HG02678 (cell line): ENCODE results near the gene STAT5A.
"Not testable (repeated sequence)": the region's sequence is repeated elsewhere in the genome, so short reads cannot be mapped to it uniquely, and the experiment has no call there.

Experiments used
- ATAC-seq: cut with Tn5 transposase; IDR thresholded peaks from one replicate; pipeline ENCODE4 v1.9.1; 2021; ENCODE audit warnings: mild to moderate bottlenecking, moderate library complexity; ENCODE audit not compliant: unreplicated experiment

Gene STAT5A

DNA sequence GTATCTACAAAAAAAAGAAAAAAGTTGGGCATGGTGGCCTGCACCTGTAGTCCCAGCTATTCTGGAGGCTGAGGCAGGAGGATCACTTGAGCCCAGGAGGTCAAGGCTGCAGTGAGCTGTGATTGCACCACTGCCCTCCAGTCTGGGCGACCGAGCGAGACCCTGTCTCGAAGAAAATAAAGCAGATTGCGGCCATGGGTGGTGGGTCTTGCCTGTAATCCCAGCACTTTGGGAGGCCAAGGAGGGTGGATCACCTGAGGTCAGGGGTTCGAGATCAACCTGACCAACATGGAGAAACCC lies 16.7 kb downstream of the STAT5A start:
- ATAC-seq = not testable (repeated sequence)

DNA sequence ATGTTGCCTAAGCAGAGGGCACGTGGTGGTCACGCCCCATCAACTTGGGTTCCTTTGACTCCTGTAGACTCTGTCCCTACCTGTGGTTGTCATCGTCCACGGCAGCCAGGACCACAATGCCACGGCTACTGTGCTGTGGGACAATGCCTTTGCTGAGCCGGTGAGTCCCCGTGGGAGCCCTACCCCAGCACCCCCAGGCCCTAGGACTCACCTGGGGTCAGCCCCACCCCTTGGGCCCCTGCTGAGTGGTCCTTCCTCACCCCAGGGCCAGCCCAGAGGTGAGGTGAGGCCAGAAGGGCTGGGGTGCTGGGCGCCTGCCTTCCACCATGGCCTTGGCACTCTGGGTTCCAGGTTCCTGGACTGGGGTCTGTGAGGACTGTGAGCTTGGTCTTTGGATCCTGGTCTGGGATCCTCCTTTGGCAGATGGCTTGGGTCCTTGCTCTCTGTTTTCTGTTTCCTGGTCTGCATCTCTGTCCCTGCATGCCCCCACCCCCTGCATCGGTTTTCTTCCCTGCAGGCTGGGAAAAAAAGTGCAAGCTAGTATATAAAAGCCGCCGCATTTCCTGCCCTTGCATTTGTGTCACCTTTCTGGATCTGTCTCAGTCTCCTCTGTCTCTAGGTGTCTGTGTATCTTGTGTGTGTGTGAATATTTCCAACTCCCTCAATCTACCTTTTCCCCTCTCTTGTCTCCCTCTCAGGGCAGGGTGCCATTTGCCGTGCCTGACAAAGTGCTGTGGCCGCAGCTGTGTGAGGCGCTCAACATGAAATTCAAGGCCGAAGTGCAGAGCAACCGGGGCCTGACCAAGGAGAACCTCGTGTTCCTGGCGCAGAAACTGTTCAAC lies 17.5 kb downstream of the STAT5A start:
- no peak for ATAC-seq

DNA sequence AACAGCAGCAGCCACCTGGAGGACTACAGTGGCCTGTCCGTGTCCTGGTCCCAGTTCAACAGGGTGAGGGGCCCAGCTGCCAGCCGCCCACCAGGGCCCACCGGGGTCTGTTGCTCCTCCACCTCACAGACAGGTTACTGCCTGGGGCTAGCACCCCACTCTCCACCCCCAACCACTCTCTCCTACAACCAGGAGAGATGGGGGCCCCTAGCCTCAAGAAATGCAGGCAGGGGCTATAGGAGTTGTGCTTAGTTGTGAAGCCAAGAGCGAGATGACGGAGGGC lies 18.0 kb downstream of the STAT5A start:
- ATAC-seq = no peak

DNA sequence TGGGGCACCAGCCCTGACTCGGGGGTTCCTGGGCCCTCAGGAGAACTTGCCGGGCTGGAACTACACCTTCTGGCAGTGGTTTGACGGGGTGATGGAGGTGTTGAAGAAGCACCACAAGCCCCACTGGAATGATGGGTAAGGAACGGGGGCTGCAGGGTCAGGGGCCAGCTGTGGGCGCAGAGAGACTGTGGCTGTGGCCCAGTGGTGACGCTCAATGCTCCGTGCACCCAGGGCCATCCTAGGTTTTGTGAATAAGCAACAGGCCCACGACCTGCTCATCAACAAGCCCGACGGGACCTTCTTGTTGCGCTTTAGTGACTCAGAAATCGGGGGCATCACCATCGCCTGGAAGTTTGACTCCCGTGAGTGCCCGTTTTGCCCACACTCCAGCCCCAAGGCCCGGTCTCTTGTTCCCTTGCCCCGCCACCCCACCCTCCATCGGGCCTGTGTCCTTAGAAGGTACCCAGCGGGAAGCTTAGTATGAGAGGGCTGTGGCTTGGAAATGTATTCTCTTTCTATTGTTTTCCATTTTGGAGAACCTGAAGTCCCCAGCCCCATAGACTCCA lies 19.1 kb downstream of the STAT5A start:
- ATAC-seq = no peak

DNA sequence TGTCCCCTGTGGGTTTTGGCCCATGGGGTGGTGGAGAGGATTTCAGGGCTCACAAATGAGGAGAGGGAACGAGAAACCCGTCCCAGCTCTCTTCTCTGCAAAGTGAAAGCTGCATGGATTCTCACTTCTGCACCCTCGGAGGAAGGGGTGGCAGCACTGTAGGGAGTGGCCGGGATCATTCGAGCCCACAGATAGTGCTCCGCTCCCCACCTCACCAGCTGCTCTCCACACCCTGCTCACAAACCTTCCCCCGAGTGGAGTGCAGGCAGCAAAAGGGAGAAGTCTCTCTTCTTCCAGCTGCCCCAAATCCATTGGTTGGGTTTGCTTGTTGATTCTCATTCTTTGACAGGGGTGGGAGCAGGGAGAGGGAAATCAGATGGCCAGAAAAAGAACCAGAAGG lies 20.1 kb downstream of the STAT5A start:
- ATAC-seq = no peak

DNA sequence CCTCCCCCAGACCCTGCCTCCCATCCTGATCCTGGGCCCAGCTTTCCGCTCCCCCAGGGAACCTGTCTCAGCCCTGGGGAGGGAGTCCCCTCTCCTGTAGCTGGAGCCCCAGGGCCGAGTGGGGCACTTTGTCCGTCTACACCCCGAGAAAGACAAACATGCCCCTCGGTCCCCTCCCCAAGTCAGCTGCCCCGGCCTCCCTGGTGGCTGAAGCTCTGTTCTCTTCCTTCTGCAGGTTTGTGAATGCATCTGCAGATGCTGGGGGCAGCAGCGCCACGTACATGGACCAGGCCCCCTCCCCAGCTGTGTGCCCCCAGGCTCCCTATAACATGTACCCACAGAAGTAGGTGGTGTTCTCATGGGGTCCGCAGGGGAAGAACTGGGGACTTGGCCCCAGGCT lies 20.8 kb downstream of the STAT5A start:
- no peak for ATAC-seq

DNA sequence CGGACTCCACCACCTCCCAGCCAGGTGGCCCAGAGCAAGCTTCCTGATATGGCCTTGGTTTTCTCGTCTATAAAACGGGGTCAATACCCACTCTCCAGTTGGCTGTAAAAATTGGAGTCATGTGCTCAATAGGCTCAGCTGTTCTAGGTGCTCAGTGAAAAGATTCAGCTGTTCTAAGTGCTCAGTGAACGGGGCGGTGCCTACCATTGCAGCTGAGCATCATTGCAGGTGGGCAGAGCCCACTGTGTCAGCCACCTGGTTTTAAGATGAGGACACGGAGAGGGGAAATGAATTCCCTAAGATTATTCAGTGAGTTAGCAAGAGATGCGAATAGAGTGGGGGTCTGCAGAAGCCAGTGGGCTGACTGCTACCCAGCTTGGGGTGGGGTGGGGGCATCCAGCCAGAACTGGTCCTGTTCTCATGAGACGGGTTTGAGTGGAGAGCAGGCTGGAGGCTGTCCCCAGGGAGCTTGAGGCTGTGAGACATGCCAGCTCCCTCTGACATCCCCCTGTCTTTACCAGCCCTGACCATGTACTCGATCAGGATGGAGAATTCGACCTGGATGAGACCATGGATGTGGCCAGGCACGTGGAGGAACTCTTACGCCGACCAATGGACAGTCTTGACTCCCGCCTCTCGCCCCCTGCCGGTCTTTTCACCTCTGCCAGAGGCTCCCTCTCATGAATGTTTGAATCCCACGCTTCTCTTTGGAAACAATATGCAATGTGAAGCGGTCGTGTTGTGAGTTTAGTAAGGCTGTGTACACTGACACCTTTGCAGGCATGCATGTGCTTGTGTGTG lies 21.9 kb downstream of the STAT5A start:
- ATAC-seq = no peak

DNA sequence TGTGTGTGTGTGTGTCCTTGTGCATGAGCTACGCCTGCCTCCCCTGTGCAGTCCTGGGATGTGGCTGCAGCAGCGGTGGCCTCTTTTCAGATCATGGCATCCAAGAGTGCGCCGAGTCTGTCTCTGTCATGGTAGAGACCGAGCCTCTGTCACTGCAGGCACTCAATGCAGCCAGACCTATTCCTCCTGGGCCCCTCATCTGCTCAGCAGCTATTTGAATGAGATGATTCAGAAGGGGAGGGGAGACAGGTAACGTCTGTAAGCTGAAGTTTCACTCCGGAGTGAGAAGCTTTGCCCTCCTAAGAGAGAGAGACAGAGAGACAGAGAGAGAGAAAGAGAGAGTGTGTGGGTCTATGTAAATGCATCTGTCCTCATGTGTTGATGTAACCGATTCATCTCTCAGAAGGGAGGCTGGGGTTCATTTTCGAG lies 22.5 kb downstream of the STAT5A start:
- no peak for ATAC-seq

DNA sequence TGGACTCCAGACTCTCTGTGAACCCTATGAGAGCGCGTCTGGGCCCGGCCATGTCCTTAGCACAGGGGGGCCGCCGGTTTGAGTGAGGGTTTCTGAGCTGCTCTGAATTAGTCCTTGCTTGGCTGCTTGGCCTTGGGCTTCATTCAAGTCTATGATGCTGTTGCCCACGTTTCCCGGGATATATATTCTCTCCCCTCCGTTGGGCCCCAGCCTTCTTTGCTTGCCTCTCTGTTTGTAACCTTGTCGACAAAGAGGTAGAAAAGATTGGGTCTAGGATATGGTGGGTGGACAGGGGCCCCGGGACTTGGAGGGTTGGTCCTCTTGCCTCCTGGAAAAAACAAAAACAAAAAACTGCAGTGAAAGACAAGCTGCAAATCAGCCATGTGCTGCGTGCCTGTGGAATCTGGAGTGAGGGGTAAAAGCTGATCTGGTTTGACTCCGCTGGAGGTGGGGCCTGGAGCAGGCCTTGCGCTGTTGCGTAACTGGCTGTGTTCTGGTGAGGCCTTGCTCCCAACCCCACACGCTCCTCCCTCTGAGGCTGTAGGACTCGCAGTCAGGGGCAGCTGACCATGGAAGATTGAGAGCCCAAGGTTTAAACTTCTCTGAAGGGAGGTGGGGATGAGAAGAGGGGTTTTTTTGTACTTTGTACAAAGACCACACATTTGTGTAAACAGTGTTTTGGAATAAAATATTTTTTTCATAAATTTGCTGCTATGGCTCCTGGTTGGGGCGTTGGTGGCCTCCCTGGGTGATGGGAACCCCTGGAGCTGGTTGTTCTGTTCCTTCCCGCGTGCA lies 23.1 kb downstream of the STAT5A start:
- no peak for ATAC-seq

DNA sequence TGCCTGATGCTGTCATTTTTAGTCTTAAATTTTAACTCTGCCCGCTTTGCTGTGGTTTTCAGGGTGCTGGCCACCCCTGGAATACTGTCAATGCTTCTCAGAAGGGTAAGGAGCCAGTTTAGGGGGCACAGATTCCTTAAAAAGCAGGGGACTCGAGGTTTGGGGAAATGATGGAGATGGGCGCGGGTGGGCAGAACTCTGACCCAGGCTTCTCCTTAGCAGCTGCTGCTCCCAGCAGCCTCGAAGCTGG lies 23.7 kb downstream of the STAT5A start:
- ATAC-seq = no peak

DNA sequence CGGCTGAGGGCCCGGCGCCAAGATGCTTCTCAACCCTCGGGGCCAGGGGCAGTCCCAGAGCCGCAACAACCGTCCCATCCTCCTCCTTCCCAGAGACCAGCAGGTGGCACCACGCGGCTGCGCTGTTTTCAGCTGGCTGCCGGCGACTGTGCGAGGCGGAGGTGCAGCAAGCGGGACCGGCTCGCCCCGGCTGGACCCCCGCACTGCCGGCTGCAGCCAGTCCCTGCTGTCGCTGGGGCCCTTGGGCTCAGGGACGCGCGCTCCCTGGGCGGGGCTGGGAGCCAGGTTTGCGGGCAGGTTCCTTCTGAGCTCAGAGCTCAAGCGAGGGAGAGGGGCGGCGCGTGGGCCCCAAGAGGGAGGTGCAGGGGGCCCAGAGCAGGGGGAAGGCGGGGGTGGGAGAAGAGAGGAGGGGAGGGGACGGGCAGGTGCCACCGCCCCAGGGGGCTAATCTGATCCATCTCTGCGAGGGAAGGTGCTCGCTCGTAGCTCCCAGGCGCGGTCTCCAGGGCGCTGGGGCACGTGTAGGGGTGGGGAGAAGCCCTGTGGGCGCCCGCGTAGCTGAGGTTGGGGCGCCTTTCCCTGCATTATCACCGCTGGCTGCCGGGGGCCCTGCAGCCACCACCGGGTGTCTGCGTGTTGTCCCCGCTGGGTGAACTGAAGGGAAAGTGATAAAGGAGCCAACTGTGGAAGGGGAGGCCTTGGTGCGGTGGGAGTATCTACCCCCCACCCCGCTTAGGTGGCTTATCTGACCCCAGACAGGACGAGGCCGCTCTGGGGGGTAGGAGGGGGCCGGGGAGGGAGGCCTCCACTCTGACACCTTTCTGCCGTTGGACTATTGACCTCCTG lies 24.2 kb downstream of the STAT5A start:
- ATAC-seq = no peak

DNA sequence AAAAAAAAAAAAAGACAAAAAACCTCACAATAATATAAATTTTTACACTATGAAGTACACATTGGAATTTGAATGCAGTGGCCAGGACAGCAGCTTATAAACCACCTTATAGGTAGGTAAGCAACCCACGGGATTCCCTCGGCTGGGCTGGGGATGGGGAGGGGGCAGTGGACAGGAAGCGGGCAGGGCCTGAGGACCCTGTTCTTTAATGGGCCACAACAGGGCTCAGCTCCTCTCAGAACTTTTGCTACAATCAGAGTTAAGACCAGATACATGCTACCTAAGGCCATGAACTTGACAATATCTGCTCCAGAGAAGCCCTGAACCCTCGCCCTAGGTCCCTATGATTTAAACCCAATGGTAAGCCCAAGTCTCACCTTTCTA lies 25.1 kb downstream of the STAT5A start:
- no peak for ATAC-seq

DNA sequence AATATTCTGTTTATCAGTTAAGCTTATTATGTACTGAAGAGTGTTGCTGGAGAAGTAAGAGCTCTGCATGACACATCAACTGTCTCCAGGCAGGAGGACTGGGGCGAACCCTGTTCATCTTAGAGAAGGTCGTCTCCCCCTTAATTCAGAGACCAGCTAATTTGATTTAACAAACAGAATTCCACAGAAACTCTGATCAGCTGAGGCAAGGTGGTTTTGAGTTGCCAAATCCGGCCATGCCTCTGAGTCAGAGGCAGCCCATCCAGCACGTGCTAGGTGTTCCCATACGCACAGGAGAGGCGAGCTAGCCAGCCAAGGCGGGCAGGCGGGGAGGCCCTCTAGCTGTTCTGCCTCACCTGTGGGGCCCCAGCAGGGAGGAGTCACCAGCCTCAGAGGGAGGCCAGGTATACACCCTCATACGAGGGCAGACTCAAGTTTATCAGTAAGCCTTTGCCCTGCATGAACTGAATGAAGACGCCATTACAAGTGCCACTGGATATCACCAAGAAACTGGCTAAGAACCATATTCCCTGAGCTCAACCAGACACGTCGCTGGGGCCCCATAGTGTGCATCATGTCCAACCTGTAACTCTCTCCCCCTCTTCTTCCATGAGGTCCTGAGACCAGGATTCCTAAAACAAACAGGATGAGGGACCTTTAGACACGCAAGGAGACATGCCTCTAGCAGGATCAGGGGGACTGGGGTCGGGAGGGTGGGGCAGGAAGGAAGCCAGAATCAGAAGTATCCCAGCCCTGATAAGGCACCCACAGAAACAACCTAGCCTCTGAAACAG lies 25.7 kb downstream of the STAT5A start:
- ATAC-seq = no peak

DNA sequence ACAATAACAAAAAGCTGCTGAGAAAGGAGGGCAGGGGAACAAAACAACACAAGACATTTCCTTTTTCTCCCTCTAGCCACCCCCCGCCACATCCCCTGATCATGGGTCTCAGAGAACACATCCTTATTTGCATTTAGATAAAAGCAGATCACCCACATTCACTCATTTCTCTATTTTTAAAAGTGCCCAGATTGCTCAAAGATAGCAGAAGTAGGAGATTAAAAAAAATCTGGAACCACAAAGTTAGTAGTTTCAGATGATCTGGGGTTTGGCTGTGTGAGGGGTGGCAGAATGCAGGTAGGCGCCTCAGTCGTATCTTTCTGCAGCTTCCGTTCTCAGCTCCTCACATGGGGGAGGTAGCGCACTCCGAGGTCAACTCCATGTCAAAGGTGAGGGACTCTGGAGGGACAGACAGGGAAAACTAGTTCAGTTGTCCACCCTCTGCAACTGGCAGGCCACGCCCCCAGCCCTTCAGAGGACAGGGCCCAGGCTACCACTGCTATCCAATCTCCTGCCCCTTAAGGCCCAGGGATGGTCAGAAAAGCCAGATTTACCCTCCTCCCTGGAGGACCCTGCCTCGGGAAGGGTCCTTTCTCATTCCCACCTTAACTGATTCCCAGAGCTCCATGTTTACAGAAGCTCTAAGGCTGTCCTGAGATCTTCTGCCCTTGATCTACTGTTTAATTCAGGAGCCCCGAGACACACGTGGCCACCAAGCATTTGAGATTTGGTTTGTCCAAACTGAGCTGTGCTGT lies 27.3 kb downstream of the STAT5A start:
- no peak for ATAC-seq

DNA sequence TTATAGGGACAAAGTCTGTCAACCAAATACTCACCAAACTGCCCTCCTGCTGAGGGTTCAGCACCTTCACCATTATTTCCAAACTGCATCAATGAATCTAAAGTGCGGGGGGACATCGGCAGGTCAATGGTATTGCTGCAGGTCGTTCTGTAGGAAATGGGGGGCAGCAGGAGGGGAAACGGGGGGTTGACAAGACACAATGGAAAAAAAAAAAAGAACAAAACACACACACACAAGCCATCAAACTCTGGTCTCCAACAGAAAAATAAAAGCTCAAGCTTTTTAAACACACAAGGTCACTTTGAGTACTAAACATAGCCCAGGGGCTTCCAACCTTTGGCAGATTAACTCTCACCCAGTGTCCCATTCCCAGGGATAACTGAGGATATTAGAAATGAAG lies 28.5 kb downstream of the STAT5A start:
- ATAC-seq = no peak

DNA sequence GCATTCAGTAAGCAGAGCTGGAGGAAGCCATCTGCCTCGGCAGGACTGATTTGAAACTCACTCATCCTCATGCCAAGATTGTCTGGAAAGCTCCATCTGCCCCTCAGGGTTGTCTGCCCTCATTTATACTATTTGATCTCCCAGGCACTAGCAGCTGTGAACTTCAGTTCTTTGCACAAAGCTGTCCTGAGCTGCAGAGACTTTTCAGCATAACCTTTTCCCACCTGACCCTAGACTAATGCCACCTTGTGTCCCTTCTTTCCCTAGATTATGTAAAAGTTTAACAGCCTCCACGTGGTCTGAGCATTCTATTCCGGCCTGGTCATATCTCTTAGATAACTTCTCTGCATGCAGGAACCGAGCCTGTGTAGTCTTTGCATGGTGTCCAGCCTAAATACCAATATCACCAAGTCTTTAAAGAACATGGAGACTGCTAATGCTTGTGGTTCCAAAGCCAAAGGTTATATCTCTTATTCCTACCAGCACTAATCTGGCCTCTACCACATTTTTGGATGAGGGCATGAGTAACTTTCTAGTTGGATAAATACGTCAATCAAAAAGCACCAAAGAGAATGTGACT lies 29.1 kb downstream of the STAT5A start:
- ATAC-seq = no peak

DNA sequence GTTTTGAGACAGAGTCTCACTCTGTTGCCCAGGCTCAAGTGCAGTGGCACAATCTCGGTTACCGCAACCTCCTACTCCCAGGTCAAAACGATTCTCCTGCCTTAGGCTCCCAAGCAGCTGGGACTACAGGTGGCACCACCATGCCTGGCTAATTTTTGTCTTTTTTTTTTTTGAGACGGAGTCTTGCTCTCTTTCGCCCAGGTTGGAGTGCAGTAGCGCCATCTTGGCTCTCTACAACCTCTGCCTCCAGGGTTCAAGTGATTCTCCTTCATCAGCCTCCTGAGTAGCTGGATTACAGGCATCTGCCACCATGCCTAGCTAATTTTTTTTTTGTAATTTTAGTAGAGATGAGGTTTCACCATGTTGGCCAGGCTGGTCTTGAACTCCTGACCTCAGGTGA lies 29.7 kb downstream of the STAT5A start:
- ATAC-seq = not testable (repeated sequence)

DNA sequence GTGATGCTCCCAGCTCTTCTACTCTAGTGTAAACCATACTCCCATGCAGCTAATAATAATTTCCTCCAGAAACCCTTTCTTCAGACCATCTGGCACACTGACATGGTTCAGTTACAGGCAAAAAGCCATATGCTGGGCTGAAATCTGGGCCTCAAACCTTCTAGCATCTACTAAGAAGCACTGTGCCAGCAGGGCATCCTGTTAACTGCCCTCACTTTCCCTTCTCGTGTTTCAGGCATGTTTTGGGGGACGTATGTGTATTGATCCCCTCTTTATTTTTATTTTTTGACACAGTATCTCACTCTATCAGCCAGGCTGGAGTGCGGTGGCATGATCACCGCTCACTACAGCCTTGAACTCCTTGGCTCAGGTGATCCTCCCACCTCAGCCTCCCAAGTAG lies 33.3 kb downstream of the STAT5A start:
- ATAC-seq = no peak
